NCI-H2171 treated with DMSO at 0.1 percent for 48 hours (cell line): Measurements from ENCODE around the gene PPARD.
"Not testable (repeated sequence)": the region's sequence is repeated elsewhere in the genome, so short reads cannot be mapped to it uniquely, and the experiment has no call there.

Experiments used
- DNase-seq: peaks from one replicate; lab custom pipeline; 2025; lab: John Stamatoyannopoulos, UW

The PPARD gene

GRCh38 chr6:35438378-35439065, 96.2 kb downstream of the PPARD start:
- DNase-seq = not testable (repeated sequence)

GRCh38 chr6:35439308-35439707, 97.0 kb downstream of the PPARD start:
- no peak for DNase-seq

- no peak for DNase-seq
These were observed 98.8 kb downstream of the PPARD start for GRCh38 chr6:35441205-35441604.

- DNase-seq = no peak
These were observed 99.3 kb downstream of the PPARD start for GRCh38 chr6:35441642-35442041.

GRCh38 chr6:35442693-35443092, 100.3 kb downstream of the PPARD start:
- DNase-seq = no peak

GRCh38 chr6:35443341-35444030, 101.1 kb downstream of the PPARD start:
- DNase-seq = no peak

- DNase-seq = no peak
These were observed 103.3 kb downstream of the PPARD start for GRCh38 chr6:35445691-35446090.

- peak; percentile 77 for DNase-seq
These were observed 105.8 kb downstream of the PPARD start for GRCh38 chr6:35448191-35448590.

- peak; percentile 83 for DNase-seq
These were observed 107.0 kb downstream of the PPARD start for GRCh38 chr6:35449287-35449881.

- no peak for DNase-seq
These were observed 109.2 kb downstream of the PPARD start for GRCh38 chr6:35451354-35452182.

- DNase-seq = peak; percentile 76
These were observed 110.1 kb downstream of the PPARD start, which contains the start of gene FANCE for GRCh38 chr6:35452183-35453090. Gene FANCE (plus strand): TSS chr6:35452338. CDS start chr6:35452546, 208 bp downstream.

GRCh38 chr6:35453236-35453635, 110.9 kb downstream of the PPARD start:
- DNase-seq = peak; percentile 35

- peak; percentile 69 for DNase-seq
These were observed 112.2 kb downstream of the PPARD start for GRCh38 chr6:35454391-35455110.

GRCh38 chr6:35457907-35458306, 115.5 kb downstream of the PPARD start:
- DNase-seq = no peak

- no peak for DNase-seq
These were observed 118.9 kb downstream of the PPARD start for GRCh38 chr6:35461270-35461669.

GRCh38 chr6:35463292-35463691, 120.9 kb downstream of the PPARD start:
- DNase-seq = no peak

- no peak for DNase-seq
These were observed 123.3 kb downstream of the PPARD start for GRCh38 chr6:35465646-35466045.

GRCh38 chr6:35468181-35468979, 126.0 kb downstream of the PPARD start, which contains the start of gene RPL10A:
Gene RPL10A (plus strand): TSS chr6:35468401. CDS start chr6:35468435, 34 bp downstream.
- peak; percentile 95 for DNase-seq

GRCh38 chr6:35468980-35469750, 126.8 kb downstream of the PPARD start:
- DNase-seq = no peak
